GM12864 (cell line): Measurements from ENCODE around the gene HECTD2.
"Not testable (repeated sequence)": the region's sequence is repeated elsewhere in the genome, so short reads cannot be mapped to it uniquely, and the experiment has no call there.

ENCODE experiments used
- DNase-seq: peaks from one replicate; pipeline ENCODE4 v3.0.0-alpha.2; 2011; ENCODE audit warnings: low read depth
- H3K4me3 ChIP-seq: 2 replicates; pipeline ENCODE4 v1.5.1; 2011; ENCODE audit warnings: mild to moderate bottlenecking, low read depth, low read length, control low read depth
- CTCF ChIP-seq: IDR thresholded peaks from 2 replicates; pipeline ENCODE4 v1.5.1; 2011; ENCODE audit warnings: low read depth, mild to moderate bottlenecking, moderate library complexity, low read length, control low read depth, inconsistent platforms; ENCODE audit errors: missing control alignments

The HECTD2 gene

DNA sequence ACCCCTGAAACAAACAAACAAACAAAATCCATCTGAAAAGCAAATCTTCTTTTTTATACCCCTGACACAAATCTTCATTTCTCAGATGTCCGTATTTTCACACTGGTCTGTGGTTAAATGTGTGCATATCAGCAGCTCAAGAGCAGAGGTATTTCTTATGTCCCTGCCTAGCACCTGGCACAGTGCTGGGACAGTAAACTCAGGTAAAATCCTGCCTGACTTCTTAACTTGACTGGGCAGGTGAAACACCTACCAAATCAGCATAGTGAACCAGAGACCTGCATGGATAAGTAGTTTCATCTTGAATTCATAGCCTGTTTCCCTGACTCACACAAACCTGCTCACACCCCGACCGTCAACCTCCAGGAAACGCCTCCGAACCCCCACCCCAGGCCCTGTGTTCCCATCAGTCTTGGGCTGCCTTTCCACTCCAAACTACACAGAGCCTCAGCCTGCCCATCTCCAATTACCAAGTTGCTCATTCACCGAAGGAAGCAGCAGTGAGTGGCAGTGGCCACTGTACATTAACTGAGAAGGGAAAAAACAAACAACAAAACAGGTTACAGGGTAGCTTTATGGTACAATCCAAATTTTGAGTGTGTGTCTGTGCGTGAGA lies 109.9 kb downstream of the HECTD2 start:
- DNase-seq, result no peak
- TF ChIP-seq CTCF, result no peak
- no peak overlapping the region for H3K4me3 ChIP-seq

DNA sequence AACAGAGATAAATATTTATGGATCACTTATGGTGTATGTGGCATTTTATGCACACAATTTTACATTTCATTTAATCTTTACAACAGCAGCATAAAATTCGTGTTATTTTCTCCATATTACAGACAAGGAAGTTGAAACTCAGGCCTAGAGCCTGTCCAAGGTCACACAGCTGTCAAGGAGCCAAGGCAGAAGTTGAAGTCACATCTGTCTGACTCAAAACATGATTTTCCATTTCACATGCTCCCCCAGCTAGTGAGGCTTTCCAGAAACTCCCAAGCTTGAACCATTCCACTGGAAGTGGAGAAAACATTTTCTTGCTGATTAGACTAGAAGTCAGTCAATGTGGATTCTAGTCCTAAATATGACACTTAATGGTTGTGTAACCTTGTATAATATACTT lies 110.5 kb downstream of the HECTD2 start:
- no peak for DNase-seq
- no peak for TF ChIP-seq CTCF
- no peak overlapping the region for H3K4me3 ChIP-seq

- no peak overlapping the region for H3K4me3 ChIP-seq
- no peak for TF ChIP-seq CTCF
- DNase-seq, result no peak
These were observed 111.3 kb downstream of the HECTD2 start for GRCh38 chr10:91521439-91521838.

DNA sequence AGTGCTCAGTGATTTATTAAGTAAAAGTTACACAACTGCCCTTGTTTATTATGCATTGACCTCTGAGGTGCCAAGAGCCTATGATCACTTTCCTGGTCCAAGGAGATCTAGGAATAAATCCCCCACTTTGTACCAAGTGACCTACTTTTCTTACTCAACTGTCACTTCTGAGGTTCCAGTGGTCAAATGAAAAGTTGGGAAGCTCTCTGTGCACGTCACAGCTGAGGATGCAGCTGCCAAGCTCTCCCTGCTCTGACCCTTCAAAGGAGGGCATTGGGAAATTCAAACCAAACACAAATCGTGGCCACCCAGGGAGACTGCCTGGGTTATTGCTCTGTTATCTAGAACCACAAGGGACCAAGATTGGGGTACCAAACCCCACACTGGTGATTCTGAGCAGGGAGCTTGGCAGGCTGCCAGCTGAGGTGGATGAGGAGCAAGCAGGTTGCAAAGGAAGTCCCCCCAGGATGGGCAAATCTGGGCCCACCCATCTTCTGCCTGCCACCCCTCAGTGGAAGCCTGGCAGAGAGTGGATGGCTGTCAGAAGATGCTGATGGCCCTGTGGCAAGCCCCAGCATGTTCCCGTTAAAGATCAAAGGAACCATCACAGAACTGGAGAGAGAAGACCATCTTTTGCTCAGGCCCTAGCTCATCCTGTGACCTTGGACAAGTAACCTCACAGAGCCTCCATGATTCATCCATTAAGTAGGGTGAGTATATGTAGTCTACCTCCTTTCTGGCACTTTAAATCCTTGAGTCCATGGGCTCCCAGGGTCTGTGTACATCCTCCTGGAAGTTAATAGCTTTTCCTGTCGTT lies 116.0 kb downstream of the HECTD2 start:
- no peak for DNase-seq
- no peak overlapping the region for H3K4me3 ChIP-seq
- TF ChIP-seq CTCF, result no peak

GRCh38 chr10:91528080-91528479 lies 117.9 kb downstream of the HECTD2 start:
- H3K4me3 ChIP-seq, result no peak overlapping the region
- no peak for DNase-seq
- no peak for TF ChIP-seq CTCF

DNA sequence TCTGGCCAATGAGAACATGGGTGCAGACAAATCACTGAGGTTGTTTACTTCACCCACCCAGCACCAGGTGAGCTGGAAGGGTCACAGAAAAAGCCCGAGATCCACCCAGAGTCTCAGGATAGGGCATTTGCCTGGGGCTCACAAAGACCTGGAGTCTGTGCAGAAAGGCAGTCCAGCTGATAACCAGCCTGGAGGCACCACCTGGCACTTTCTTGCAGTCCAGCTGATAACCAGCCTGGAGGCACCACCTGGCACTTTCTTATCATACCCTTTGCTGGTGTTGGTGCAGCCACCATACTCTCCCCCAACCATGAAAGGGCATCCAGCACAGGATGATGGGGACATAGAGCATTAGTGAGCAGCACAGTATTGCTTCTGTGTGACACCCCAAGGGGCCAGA lies 118.6 kb downstream of the HECTD2 start:
- DNase-seq, result no peak
- TF ChIP-seq CTCF, result no peak
- no peak overlapping the region for H3K4me3 ChIP-seq

DNA sequence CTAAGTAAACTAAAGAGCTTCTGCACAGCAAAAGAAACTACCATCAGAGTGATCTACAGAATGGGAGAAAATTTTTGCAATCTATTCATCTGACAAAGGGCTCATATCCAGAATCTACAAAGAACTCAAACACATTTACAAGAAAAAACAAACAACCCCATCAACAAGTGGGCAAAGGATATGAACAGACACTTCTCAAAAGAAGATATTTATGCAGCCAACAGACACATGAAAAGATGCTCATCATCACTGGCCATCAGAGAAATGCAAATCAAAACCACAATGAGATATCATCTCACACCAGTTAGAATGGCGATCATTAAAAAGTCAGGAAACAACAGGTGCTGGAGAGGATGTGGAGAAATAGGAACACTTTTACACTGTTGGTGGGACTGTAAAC lies 124.6 kb downstream of the HECTD2 start:
- DNase-seq, H3K4me3 ChIP-seq: not testable (repeated sequence)
